ENCODE data around the gene CACNA1A. TPM values are rescaled to one million over a fixed set of nuclear protein-coding genes. Genes with fewer than 3 reads are reported as not detected.
"Not testable (repeated sequence)": the region's sequence is repeated elsewhere in the genome, so short reads cannot be mapped to it uniquely, and the experiment has no call there.

The CACNA1A gene
- total RNA-seq, 1 donor from 2014 or later = 8.6 TPM

DNA sequence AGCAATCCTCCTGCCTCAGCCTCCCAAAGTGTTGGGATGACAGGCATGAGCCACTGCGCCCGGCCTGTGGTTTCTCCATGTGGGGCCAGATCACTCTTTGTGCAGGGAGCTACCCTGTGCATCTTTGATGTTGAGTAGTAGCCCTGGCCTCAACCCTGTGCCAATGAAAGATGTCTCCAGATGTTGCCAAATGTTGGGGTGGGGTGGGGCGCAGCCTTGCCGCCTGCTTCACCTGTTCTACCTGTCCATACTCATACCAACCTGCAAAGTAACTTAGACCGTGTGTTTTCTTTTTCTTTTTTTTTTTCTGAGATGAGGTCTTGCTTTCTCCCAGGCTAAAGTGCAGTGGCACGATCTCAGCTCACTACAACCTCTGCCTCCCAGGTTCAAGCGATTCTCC lies 335.1 kb downstream of the CACNA1A start:
- H3K36me3 ChIP-seq = no peaks in the 10 kb centered on the region
- H3K27ac ChIP-seq = peak overlapping the region; percentile 27
- H3K4me3 ChIP-seq = no peak overlapping the region
- H3K4me1 ChIP-seq = peaks cover 65% of the 10 kb centered on the region
- no peaks in the 10 kb centered on the region for H3K9me3 ChIP-seq
- peak in 1 of 2 donors; percentile 32 for TF ChIP-seq POLR2AphosphoS5 (IDR thresholded peaks at IDR 0.05; ENCODE audit: insufficient read depth in 1 of 2, low read depth in 1 of 2)
- TF ChIP-seq POLR2A (IDR thresholded peaks at IDR 0.05) = no peak
- H3K27me3 ChIP-seq = no peaks in the 10 kb centered on the region
- no peak for DNase-seq (ENCODE audit: extremely low spot score in 2 of 2)
- intact Hi-C loops (cut with DNase I) = no loop called here

DNA sequence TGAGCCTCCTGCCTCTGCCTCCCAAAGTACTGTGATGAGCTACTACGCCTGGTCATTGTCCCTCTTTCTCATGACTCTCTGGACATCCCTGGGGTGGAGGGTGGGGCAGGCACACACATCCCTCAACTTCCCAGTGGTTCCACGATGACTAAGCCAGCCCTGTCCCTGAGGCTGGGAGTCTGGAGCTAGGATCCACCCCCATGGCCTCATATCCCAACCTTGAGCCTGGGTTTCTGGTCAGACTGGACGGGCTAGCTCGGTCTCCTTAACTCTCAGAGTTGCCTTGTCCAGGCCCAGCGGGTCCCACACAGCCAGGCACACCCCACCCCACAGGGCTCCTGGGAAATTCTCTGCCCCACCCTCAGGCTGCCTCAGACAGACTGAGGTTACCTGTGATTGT lies 336.5 kb downstream of the CACNA1A start:
- Histone ChIP-seq H3K4me1 (peaks cover 79% of the 10 kb centered on the region), H3K27ac (no peak overlapping the region), H3K27me3 (no peaks in the 10 kb centered on the region), H3K9me3 (no peaks in the 10 kb centered on the region), H3K4me3 (no peak overlapping the region), H3K36me3 (no peaks in the 10 kb centered on the region)
- peak in 1 of 2 donors; percentile 52 for TF ChIP-seq POLR2AphosphoS5 (IDR thresholded peaks at IDR 0.05; ENCODE audit: insufficient read depth in 1 of 2, low read depth in 1 of 2)
- TF ChIP-seq, protein P1, sequence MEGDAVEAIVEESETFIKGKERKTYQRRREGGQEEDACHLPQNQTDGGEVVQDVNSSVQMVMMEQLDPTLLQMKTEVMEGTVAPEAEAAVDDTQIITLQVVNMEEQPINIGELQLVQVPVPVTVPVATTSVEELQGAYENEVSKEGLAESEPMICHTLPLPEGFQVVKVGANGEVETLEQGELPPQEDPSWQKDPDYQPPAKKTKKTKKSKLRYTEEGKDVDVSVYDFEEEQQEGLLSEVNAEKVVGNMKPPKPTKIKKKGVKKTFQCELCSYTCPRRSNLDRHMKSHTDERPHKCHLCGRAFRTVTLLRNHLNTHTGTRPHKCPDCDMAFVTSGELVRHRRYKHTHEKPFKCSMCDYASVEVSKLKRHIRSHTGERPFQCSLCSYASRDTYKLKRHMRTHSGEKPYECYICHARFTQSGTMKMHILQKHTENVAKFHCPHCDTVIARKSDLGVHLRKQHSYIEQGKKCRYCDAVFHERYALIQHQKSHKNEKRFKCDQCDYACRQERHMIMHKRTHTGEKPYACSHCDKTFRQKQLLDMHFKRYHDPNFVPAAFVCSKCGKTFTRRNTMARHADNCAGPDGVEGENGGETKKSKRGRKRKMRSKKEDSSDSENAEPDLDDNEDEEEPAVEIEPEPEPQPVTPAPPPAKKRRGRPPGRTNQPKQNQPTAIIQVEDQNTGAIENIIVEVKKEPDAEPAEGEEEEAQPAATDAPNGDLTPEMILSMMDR (IDR thresholded peaks at IDR 0.05) = no peak
- intact Hi-C loops (cut with DNase I) = no loop called here
- DNase-seq (ENCODE audit: extremely low spot score in 2 of 2) = no peak

DNA sequence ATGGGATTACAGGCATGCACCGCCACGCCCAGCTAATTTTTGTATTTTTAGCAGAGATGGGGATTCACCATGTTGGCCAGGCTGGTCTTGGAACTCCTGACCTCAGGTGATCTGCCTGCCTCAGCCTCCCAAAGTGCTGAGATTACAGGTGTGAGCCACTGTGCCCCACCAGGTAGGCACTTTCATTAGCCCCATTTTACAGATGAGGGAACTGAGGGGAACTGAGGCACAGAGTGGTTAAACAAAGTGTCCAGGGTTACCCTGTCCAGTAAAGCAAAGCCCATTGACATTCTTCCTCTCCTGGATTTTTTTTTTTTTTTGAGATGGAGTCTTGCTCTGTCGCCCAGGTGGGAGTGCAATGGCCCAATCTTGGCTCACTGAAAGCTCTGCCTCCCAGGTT lies 340.1 kb downstream of the CACNA1A start:
- H3K27ac ChIP-seq; H3K27me3 ChIP-seq; H3K9me3 ChIP-seq; intact Hi-C loops (cut with DNase I); H3K36me3 ChIP-seq; DNase-seq (ENCODE audit: extremely low spot score in 2 of 2); H3K4me3 ChIP-seq: not testable (repeated sequence)
- H3K4me1 ChIP-seq = peaks cover 86% of the 10 kb centered on the region

DNA sequence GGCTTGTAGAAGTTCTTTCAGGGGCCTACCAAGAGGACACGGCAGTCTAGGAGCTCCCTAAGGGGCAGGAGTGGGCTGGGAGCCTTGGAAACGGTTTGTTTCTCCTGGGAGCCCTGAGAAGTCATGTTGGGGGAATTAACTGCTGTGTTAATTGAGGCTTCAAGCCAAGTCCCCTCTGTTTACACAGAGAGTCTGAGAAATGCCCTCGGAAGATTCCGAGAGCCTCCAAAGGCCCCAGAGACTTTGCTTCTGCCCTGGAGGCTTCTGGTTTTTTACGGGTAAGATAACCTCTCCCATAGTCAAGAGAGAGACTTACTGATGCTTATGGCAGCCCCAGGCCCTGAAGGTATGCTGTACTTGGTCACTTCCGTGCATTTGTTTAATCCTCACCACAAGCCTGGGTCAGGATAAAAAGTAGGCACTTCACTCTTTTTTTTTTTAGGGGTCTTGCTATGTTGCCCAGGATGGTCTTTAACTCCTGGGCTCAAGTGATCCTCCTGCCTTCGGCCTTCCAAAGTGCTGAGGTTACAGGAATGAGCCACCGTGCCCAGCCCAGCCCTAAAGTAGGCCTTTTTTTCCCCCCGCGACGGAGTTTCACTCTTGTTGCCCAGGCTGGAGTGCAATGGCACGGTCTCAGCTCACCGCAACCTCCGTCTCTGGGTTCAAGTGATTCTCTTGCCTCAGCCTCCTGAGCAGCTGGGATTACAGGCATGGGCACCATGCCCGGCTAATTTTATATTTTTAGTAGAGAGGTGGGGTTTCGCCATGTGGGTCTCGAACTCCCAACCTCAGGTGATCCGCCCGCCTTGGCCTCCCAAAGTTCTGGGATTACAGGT lies 340.9 kb downstream of the CACNA1A start:
- H3K9me3 ChIP-seq = no peaks in the 10 kb centered on the region
- H3K4me1 ChIP-seq = peaks cover 83% of the 10 kb centered on the region
- no peak for TF ChIP-seq POLR2AphosphoS5 (IDR thresholded peaks at IDR 0.05; ENCODE audit: insufficient read depth in 1 of 2, low read depth in 1 of 2)
- TF ChIP-seq, protein P1 (IDR thresholded peaks at IDR 0.05) = no peak
- TF ChIP-seq POLR2A (IDR thresholded peaks at IDR 0.05) = no peak
- H3K27ac ChIP-seq = peak overlapping the region; percentile 97
- H3K4me3 ChIP-seq = no peak overlapping the region
- no peaks in the 10 kb centered on the region for H3K27me3 ChIP-seq
- DNase-seq (ENCODE audit: extremely low spot score in 2 of 2) = no peak
- H3K36me3 ChIP-seq = no peaks in the 10 kb centered on the region
- intact Hi-C loops (cut with DNase I) = no loop called here

DNA sequence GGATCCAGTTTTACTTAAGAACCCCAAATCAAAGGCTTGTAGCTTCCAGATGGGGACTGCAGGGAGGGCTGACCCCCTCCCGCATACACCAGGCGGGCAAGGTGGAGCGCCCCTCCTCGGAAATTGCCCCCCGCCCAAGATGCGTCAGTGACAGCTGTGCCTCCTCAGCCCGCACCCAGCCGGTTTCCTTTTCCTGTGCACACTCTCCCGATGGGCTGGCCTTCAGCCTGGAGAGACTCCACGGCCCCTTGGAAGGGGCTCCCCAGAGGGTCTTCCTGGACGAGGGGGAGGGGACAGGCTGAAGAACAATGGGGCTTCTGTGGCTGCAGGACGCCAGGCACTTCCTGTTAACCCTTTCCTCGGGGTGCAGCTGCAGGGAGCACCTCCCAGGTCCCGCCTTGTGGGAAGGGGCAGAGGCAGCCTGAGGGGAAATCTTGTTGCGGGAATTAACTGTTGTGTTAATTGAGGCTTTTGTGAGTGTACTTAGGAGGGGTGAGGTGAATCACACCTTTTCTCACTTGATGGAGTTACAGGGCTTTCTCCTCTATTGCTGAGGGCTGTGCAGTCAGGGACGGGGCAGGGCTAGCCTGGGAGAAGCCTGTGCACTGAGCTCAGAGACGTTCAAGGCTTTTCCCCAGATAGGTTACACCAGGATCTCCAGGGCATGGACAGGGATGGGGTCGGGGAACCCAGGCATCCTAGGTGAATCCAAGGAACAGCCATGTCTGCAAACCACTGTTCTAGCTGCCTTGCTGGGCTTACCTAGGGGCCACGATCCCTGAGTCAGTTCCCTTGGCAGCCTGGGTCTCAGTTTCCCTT lies 341.7 kb downstream of the CACNA1A start:
- TF ChIP-seq, protein P1 (IDR thresholded peaks at IDR 0.05) = no peak
- TF ChIP-seq POLR2A (IDR thresholded peaks at IDR 0.05) (no peak), POLR2AphosphoS5 (IDR thresholded peaks at IDR 0.05; ENCODE audit: insufficient read depth in 1 of 2, low read depth in 1 of 2) (peak in 1 of 2 donors; percentile 23)
- Histone ChIP-seq H3K4me3 (peak overlapping the region; percentile 40 to 44), H3K9me3 (no peaks in the 10 kb centered on the region), H3K27ac (peak overlapping the region; percentile 97), H3K4me1 (peaks cover 74% of the 10 kb centered on the region), H3K27me3 (no peaks in the 10 kb centered on the region), H3K36me3 (no peaks in the 10 kb centered on the region)
- DNase-seq (ENCODE audit: extremely low spot score in 2 of 2) = no peak
- intact Hi-C loops (cut with DNase I) = no loop called here
